Astrocyte (in vitro differentiated cells and primary cell): ENCODE results near the gene TRIM15. TPM values are rescaled to one million over a fixed set of nuclear protein-coding genes. Genes with fewer than 3 reads are reported as not detected.

Experiments
- DNase-seq: peaks from one replicate; pipeline ENCODE4 v3.0.0-alpha.2; 2010; ENCODE audit warnings: low read depth
- FAIRE-seq: peaks from 2 replicates; lab custom pipeline; 2011; peaks lifted over from hg19 to GRCh38; lab: Jason Lieb, UNC
- H2AFZ ChIP-seq: 2 replicates; pipeline ENCODE4 v1.6.0; 2012; ENCODE audit warnings: low read depth, low read length, inconsistent platforms
- H3K27ac ChIP-seq: 2 replicates; pipeline ENCODE4 v1.5.1; 2011; ENCODE audit warnings: low read depth, low read length, inconsistent platforms
- H3K27me3 ChIP-seq: 2 replicates; pipeline ENCODE4 v1.6.0; 2011; ENCODE audit warnings: low read length, inconsistent platforms; ENCODE audit not compliant: insufficient read depth
- H3K36me3 ChIP-seq: 2 replicates; pipeline ENCODE4 v1.5.1; 2011; ENCODE audit warnings: low read length, inconsistent platforms; ENCODE audit not compliant: insufficient read depth
- H3K4me1 ChIP-seq: 2 replicates; pipeline ENCODE4 v1.5.1; 2011; ENCODE audit warnings: low read length, inconsistent platforms; ENCODE audit not compliant: insufficient read depth
- H3K4me2 ChIP-seq: 2 replicates; pipeline ENCODE4 v1.6.0; 2012; ENCODE audit warnings: low read length, inconsistent platforms
- H3K4me3 ChIP-seq: 2 replicates; pipeline ENCODE4 v1.5.1; 2011; ENCODE audit warnings: low read depth, mild to moderate bottlenecking, low read length, inconsistent platforms; ENCODE audit not compliant: insufficient read depth
- H3K79me2 ChIP-seq: 2 replicates; pipeline ENCODE4 v1.6.0; 2012; ENCODE audit warnings: mild to moderate bottlenecking, low read length, inconsistent platforms; ENCODE audit not compliant: insufficient read depth
- H3K9ac ChIP-seq: 2 replicates; pipeline ENCODE4 v1.6.0; 2012; ENCODE audit warnings: mild to moderate bottlenecking, low read length, inconsistent platforms
- H3K9me3 ChIP-seq: 2 replicates; pipeline ENCODE4 v1.5.1; 2012; ENCODE audit warnings: low read depth, mild to moderate bottlenecking, low read length, inconsistent platforms; ENCODE audit not compliant: insufficient read depth
- H4K20me1 ChIP-seq: 2 replicates; pipeline ENCODE4 v1.6.0; 2012; ENCODE audit warnings: low read length, inconsistent platforms; ENCODE audit not compliant: insufficient read depth
- H3K27ac Mint-ChIP-seq: one replicate; pipeline ENCODE4 v1.8.0; 2021; ENCODE audit warnings: mild to moderate bottlenecking, mixed read lengths; ENCODE audit not compliant: unreplicated experiment
- H3K27me3 Mint-ChIP-seq: one replicate; pipeline ENCODE4 v1.8.0; 2021; ENCODE audit warnings: low read depth, mixed read lengths; ENCODE audit not compliant: unreplicated experiment
- H3K36me3 Mint-ChIP-seq: one replicate; pipeline ENCODE4 v1.8.0; 2021; ENCODE audit warnings: low read depth, mixed read lengths; ENCODE audit not compliant: unreplicated experiment
- H3K4me1 Mint-ChIP-seq: one replicate; pipeline ENCODE4 v1.8.0; 2021; ENCODE audit warnings: low read depth, mixed read lengths; ENCODE audit not compliant: unreplicated experiment
- H3K4me3 Mint-ChIP-seq: one replicate; pipeline ENCODE4 v1.8.0; 2021; ENCODE audit warnings: mild to moderate bottlenecking, moderate library complexity, mixed read lengths; ENCODE audit not compliant: unreplicated experiment
- H3K9me3 Mint-ChIP-seq: one replicate; pipeline ENCODE4 v1.8.0; 2021; ENCODE audit warnings: mild to moderate bottlenecking, mixed read lengths; ENCODE audit not compliant: unreplicated experiment
- CTCF ChIP-seq: IDR thresholded peaks from 2 replicates; pipeline ENCODE4 v1.5.1; 2011; ENCODE audit warnings: low read depth, mild to moderate bottlenecking, inconsistent platforms, low read length, moderate library complexity; ENCODE audit not compliant: insufficient read depth
- EZH2 ChIP-seq: IDR thresholded peaks from 2 replicates; pipeline ENCODE4 v1.6.1; 2012; ENCODE audit warnings: mild to moderate bottlenecking, low read length, inconsistent platforms; ENCODE audit not compliant: insufficient read depth
- total RNA-seq: library from RNA; stranded (reverse); gene quantifications from 2 replicates; pipeline ENCODE4 v1.2.1, GENCODE V29; 2021

TRIM15 gene
- total RNA-seq, 1 donor from 2014 or later: not detected

GRCh38 chr6:30194797-30195690 is 31.7 kb downstream of the TRIM15 start:
- Histone ChIP-seq H3K4me2 (no peak overlapping the region), H3K4me1 (no peaks in the 10 kb centered on the region), H3K9me3 (no peaks in the 10 kb centered on the region), H3K4me3 (no peak overlapping the region), H3K36me3 (peaks cover 14% of the 10 kb centered on the region), H3K79me2 (no peaks in the 10 kb centered on the region), H3K9ac (no peak overlapping the region), H4K20me1 (peaks cover 38% of the 10 kb centered on the region), H3K27ac (no peak overlapping the region), H3K27me3 (no peaks in the 10 kb centered on the region), H2AFZ (no peak overlapping the region)
- Mint-ChIP-seq H3K9me3 (no peaks in the 10 kb centered on the region), H3K27ac (no peak overlapping the region), H3K4me3 (no peak overlapping the region), H3K27me3 (no peaks in the 10 kb centered on the region), H3K36me3 (peaks cover 37% of the 10 kb centered on the region), H3K4me1 (peaks cover 20% of the 10 kb centered on the region)
- TF ChIP-seq CTCF (no peak), EZH2 (no peak)
- DNase-seq (no peak), FAIRE-seq (no peak)

- no peaks in the 10 kb centered on the region for H3K4me1 ChIP-seq
- no peak overlapping the region for H3K4me3 ChIP-seq
- TF ChIP-seq CTCF (no peak), EZH2 (no peak)
- peaks cover 9% of the 10 kb centered on the region for H3K79me2 ChIP-seq
- H2AFZ ChIP-seq: no peak overlapping the region
- Mint-ChIP-seq H3K36me3 (peaks cover 38% of the 10 kb centered on the region), H3K9me3 (no peaks in the 10 kb centered on the region), H3K4me1 (peaks cover 20% of the 10 kb centered on the region), H3K4me3 (no peak overlapping the region), H3K27me3 (no peaks in the 10 kb centered on the region), H3K27ac (no peak overlapping the region)
- no peak overlapping the region for H3K27ac ChIP-seq
- no peak overlapping the region for H3K4me2 ChIP-seq
- no peak for DNase-seq
- H3K36me3 ChIP-seq: peaks cover 18% of the 10 kb centered on the region
- no peaks in the 10 kb centered on the region for H3K27me3 ChIP-seq
- H3K9ac ChIP-seq: no peak overlapping the region
- no peaks in the 10 kb centered on the region for H3K9me3 ChIP-seq
- peaks cover 44% of the 10 kb centered on the region for H4K20me1 ChIP-seq
- FAIRE-seq: no peak
Observed at GRCh38 chr6:30195951-30196350, 32.6 kb downstream of the TRIM15 start.

GRCh38 chr6:30196376-30196775 is 33.0 kb downstream of the TRIM15 start:
- Mint-ChIP-seq H3K27me3 (no peaks in the 10 kb centered on the region), H3K4me1 (peaks cover 18% of the 10 kb centered on the region), H3K36me3 (peaks cover 36% of the 10 kb centered on the region), H3K27ac (no peak overlapping the region), H3K9me3 (no peaks in the 10 kb centered on the region), H3K4me3 (no peak overlapping the region)
- no peak overlapping the region for H3K27ac ChIP-seq
- no peak for FAIRE-seq
- peaks cover 44% of the 10 kb centered on the region for H4K20me1 ChIP-seq
- no peak overlapping the region for H3K4me2 ChIP-seq
- no peak for TF ChIP-seq EZH2
- no peak for TF ChIP-seq CTCF
- no peaks in the 10 kb centered on the region for H3K4me1 ChIP-seq
- H3K9me3 ChIP-seq: no peaks in the 10 kb centered on the region
- H3K9ac ChIP-seq: no peak overlapping the region
- no peak overlapping the region for H3K4me3 ChIP-seq
- H3K79me2 ChIP-seq: peaks cover 10% of the 10 kb centered on the region
- no peaks in the 10 kb centered on the region for H3K27me3 ChIP-seq
- peaks cover 21% of the 10 kb centered on the region for H3K36me3 ChIP-seq
- DNase-seq: no peak
- H2AFZ ChIP-seq: no peak overlapping the region
